ENCODE measurements around the gene PWWP2A.
"Not testable (repeated sequence)": the region's sequence is repeated elsewhere in the genome, so short reads cannot be mapped to it uniquely, and the experiment has no call there.

PWWP2A gene

DNA sequence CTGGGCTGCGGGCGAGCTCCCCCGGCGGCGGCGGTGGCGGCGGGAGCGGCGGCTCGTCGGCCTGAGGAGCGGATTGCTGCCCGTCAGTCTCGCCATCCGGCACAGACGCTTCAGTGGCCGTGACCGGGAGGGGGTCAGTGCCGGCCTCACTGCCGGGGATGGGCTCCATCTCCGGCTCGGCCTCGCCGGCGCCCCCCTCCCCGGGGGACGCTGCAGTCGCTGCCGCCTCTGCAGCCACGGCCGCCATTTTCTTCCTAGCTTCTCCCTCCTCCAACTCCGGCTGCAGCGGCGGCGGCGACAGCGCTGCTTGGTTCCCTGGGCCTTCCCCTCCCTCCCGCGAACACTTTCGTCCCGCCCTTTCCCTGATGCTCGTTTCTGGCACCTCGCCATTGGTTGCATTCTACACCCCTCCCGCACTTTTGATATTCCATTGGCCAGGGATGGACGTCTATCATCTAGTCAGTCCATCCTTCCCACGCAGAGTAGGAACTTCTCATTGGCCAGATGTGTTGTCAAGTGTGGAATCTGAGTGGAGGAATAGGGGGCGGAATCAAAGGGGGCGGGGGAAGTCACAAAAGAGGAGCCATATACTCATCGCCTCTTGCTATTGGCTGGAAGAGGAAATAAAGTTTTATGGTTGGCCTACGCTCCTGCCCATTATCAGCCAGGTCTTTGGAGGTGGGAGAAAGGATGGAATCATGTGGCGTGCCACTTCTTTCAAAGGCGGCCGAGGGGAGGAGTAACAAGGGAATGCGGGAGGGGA lies at the start of gene PWWP2A:
TSS of gene PWWP2A (minus strand) at position 309 of the 763 bp plus-strand sequence. CDS start at position 247, 62 bp downstream.
- DNase-seq (ENCODE audit: low read depth in 4 of 4, low spot score in 1 of 4) = peak; percentile 89 to 94 (median 92)

DNA sequence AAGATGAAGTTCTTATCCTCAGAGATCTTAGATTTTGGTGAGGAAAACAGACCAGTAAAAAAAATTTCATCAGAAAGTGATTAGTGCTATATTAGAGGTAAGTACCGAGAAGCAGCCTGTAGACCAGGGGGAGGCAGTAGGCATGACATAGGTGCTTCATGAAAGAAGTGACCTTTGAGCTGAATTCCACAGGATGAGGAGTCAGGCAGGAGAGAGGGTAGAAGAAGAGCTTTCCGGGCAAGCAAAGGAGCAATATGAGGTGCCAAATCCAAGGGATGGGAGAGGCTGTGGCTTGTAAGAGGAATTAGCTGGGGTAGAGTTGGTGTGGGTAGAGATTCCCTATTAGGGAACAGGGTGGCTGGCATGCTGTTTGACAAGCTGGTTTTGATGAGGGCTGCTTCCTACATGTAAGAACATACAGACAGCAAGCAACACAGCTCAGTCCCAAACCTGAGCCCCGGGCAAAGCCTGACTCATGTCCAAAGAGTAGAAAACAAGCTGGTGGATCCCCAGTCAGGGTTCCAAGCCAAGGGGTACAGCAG lies 48.4 kb upstream of the PWWP2A start:
- DNase-seq (ENCODE audit: low read depth in 4 of 4, low spot score in 1 of 4) = no peak

GRCh38 chr5:160166973-160167623 lies 47.8 kb upstream of the PWWP2A start:
- no peak for DNase-seq (ENCODE audit: low read depth in 4 of 4, low spot score in 1 of 4)

DNA sequence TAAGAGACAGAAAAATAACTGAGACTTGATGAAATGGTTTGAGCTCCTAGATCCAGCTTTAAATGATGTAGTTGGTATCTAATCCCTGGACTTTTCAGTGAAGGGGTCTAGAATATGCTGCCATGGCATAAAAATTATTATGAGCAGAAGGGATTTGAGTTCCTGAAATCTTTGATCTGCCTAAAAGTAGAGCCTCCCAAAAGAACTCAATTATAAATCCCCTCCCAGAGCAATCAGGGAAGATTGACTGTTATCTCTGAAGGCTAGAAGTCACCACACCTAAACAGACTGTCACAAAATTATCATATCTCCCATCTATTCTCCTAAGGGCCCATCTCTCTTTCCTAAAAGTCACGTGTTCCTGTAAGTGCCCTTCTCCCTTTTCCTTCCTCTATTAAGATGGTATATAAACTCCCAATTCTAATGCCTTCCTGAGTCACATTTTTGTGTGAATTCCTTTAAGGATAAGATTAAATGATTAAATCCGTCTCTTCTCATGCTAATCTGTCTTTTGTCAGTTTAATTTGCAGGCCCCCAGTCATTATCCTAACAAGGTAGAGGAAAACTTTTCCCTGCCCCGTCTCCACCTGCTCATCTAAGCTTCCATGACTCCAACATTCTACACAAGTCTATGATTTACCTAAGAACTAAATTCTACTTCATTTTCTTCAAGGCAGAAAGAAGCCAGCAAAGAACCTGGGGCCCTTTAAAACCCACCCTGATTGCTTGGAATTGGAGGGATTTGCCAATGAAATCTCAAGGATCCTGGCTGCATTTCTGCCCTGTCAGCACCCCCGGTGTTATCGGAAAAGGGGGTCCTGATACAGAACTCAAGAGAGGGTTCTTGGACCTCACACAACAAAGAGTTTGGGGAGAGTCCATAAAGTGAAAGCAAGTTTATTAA lies 47.1 kb upstream of the PWWP2A start:
- DNase-seq (ENCODE audit: low read depth in 4 of 4, low spot score in 1 of 4) = no peak

- no peak for DNase-seq (ENCODE audit: low read depth in 4 of 4, low spot score in 1 of 4)
These were observed 46.2 kb upstream of the PWWP2A start for GRCh38 chr5:160165137-160166068.

DNA sequence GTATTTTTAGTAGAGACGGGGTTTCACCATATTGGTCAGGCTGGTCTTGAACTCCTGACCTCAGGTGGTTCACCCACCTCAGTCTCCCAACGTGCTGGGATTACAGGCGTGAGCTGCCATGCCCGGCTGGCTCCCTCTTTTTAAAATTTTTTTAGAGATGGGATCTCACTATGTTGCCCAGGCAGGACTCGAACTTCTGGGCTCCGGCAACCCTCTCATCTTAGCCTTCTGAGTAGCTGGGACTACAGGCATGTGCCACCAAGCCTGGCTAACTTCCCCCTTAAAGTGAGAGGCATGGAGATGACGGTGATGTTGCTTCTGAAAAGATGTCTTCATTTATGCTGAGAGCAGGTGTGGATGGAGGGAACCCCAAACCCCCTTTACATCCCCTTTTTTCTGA lies 43.7 kb upstream of the PWWP2A start:
- no peak for DNase-seq (ENCODE audit: low read depth in 4 of 4, low spot score in 1 of 4)

DNA sequence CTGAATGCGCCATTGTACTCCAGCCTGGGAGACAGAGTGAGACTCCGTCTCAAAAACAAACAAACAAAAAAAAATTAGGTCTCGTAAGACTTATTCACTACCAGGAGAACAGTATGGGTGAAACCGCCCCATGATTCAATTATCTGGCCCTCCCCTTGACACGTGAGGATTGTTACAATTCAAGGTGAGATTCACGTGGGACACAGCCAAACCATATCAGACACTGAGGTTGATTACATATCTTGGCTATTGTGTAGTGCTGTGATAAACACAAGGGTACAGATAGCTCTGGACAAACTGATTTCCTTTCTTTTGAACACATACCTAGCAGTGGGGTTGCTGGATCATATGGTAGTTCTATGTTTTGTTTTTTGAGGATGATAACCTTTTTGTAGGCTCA lies 42.4 kb upstream of the PWWP2A start:
- no peak for DNase-seq (ENCODE audit: low read depth in 4 of 4, low spot score in 1 of 4)

- not testable (repeated sequence) for DNase-seq (ENCODE audit: low read depth in 4 of 4, low spot score in 1 of 4)
These were observed 41.6 kb upstream of the PWWP2A start for GRCh38 chr5:160160875-160161274.

DNA sequence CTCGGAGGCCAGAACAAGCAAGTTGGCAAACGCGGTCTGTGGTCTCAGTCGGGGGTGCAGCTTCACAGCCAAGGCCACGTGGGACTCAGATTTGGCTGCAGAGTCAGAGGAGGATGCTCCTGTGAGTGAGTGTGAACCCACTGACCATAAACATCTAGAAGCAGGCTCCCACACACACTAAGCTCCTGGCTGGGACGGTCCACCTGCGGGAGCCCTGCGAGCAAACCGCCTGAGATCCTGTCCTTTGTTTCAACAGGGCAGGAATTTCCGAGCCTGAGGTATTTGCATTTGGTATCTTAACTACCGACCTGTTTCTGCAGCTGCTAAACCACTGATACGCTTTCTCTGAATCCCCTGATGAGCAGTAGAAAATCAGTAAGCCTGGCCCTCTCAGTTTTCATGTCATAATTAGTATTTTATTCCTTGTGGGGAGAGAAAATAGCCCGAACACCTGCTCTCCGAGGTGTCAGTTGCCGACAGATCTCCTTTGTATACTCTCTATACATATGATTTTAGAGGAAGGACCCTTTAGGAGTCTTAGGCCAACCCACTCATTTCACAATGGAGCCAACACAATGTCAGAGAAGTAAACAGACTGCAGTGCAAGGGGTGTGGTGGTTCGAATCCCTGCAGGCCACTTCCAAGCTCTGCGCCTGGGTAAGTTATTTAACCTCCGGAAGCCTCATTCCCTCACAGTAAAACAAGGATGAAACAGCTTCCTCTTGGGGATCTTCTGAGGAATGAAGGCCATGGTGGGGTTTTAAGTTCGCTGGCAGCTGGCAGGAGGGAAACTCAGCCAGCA lies 40.9 kb upstream of the PWWP2A start:
- no peak for DNase-seq (ENCODE audit: low read depth in 4 of 4, low spot score in 1 of 4)

DNA sequence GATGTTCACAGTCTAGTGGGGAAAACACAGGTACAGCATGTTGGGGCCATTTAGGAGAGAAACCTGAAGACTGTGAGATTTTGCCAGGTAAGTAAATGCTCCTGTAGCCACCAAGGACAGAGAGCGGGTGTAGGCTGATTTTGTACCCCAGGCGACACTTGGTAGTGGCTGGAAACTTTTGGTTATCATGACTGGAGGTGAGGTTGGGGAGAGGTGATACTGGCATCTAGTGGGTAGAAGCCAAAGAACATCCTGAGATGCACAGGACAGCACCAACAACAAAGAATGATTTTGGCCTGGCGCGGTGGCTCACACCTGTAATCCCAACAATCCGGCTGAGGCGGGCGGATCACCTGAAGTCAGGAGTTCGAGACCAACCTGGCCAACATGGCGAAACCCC lies 38.8 kb upstream of the PWWP2A start:
- DNase-seq (ENCODE audit: low read depth in 4 of 4, low spot score in 1 of 4) = no peak

- DNase-seq (ENCODE audit: low read depth in 4 of 4, low spot score in 1 of 4) = no peak
These were observed 35.9 kb upstream of the PWWP2A start for GRCh38 chr5:160155017-160155750.

- DNase-seq (ENCODE audit: low read depth in 4 of 4, low spot score in 1 of 4) = no peak
These were observed 33.7 kb upstream of the PWWP2A start for GRCh38 chr5:160152901-160153300.

GRCh38 chr5:160152287-160152686 lies 33.0 kb upstream of the PWWP2A start:
- no peak for DNase-seq (ENCODE audit: low read depth in 4 of 4, low spot score in 1 of 4)

- no peak for DNase-seq (ENCODE audit: low read depth in 4 of 4, low spot score in 1 of 4)
These were observed 31.8 kb upstream of the PWWP2A start for GRCh38 chr5:160151017-160151416.

DNA sequence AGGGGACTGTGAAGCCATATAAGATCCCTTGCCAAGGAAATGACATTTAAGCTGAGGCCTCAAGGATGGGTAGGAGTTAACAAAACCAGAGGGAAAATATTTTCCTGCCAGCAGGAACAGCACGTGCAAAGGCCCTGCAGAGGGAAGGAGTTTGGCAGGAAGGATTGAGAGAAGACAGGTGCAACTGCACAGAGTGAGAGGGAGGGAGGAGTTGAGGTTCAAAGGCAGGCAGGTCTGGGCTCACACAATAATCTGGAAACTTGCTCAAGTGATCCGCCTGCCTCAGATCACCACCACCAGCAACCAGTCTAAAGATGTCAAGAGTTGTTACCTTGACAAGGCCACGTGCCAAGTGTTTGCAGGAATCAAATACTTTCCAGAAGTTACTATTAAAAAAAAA lies 31.1 kb upstream of the PWWP2A start:
- no peak for DNase-seq (ENCODE audit: low read depth in 4 of 4, low spot score in 1 of 4)

GRCh38 chr5:160144436-160144835 lies 25.2 kb upstream of the PWWP2A start:
- DNase-seq (ENCODE audit: low read depth in 4 of 4, low spot score in 1 of 4) = not testable (repeated sequence)

GRCh38 chr5:160134332-160134731 lies 15.1 kb upstream of the PWWP2A start:
- DNase-seq (ENCODE audit: low read depth in 4 of 4, low spot score in 1 of 4) = no peak

DNA sequence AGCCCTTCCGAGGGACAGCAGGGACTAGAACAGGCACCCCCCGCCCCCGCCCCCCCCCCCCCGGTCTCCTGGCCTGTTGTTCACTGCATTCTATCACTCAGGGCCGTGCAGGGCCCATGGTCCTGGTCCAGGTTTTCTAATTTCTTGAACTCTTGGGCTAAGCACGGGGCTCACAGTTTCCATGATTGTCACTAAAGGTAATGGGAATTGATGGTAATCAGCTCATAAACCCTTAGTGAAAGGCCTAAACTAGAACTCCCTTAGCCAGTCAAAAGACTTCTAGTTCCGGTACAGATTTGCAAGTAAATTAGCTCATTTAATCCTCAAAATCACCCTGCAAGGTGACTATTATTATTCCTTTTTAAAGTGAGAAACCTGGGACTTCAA lies 14.7 kb upstream of the PWWP2A start:
- no peak for DNase-seq (ENCODE audit: low read depth in 4 of 4, low spot score in 1 of 4)

All from stimulated activated CD4-positive, alpha-beta T cell treated with anti-CD3 and anti-CD28 coated beads, Interleukin-1b, Interleukin-23, amount 100 ng/mL, for 24 hours (primary cell).